Uterus (tissue), 4 donors: ENCODE results near the gene OCA2. TPM values are rescaled to one million over a fixed set of nuclear protein-coding genes. Genes with fewer than 3 reads are reported as not detected.

Experiments used
- DNase-seq, 2 donors: peaks; one replicate each; pipeline ENCODE4 v3.0.0-alpha.2; 2019 to 2020
- H3K27ac ChIP-seq, 2 donors: fragments of 200-600 bp; sonication (generic); 1 replicate in 1 of 2; 2 replicates in 1 of 2; pipeline ENCODE4 v1.5.1; 2016 to 2018
- H3K27me3 ChIP-seq, 2 donors: fragments of 200-600 bp; sonication (generic); one replicate each; pipeline ENCODE4 v1.5.1; 2018 to 2019; ENCODE audit warnings: control low read depth in 1 of 2
- H3K36me3 ChIP-seq, 2 donors: fragments of 200-600 bp; sonication (generic); one replicate each; pipeline ENCODE4 v1.5.1; 2019; ENCODE audit warnings: control low read depth in 1 of 2
- H3K4me1 ChIP-seq, 2 donors: fragments of 200-600 bp; sonication (generic); one replicate each; pipeline ENCODE4 v1.5.1; 2018 to 2019; ENCODE audit warnings: control low read depth in 1 of 2
- H3K4me3 ChIP-seq, 2 donors: fragments of 200-600 bp; sonication (generic); 1 replicate in 1 of 2; 2 replicates in 1 of 2; pipeline ENCODE4 v1.5.1; 2018 to 2019; ENCODE audit warnings: mild to moderate bottlenecking in 1 of 2
- H3K9me3 ChIP-seq, 2 donors: fragments of 200-600 bp; sonication (generic); one replicate each; pipeline ENCODE4 v1.5.1; 2019; ENCODE audit warnings: control low read depth in 1 of 2
- POLR2A ChIP-seq, 2 donors: fragments of 450-650 bp; IDR thresholded peaks; one replicate each; pipeline ENCODE4 v1.6.1; 2016; ENCODE audit warnings: antibody characterized with exemption in 2 of 2, mild to moderate bottlenecking in 1 of 2, moderate library complexity in 1 of 2
- intact Hi-C: fragments of 100-400 bp; cut with DNase I; formaldehyde crosslinking; loops from one replicate; pipeline ENCODE4 v1.15.1; 2023; ENCODE audit warnings: low total_unique reads
- total RNA-seq, 4 donors: library from RNA; depleted of rRNA in 3 of 4; stranded (reverse); fragments of >200 nt in 3 of 4; gene quantifications; one replicate each; pipeline versions ENCODE4 v1.1.0 to v1.2.4, GENCODE V29; 2014 to 2023
- TF ChIP-seq, protein P1 (sequence below), 4 experiments: fragments of 200-600 bp in 2 of 4; fragments of 450-650 bp in 2 of 4; sonication (generic) in 2 of 4; IDR thresholded peaks; one replicate each; pipeline ENCODE4 v1.5.1; 2016 to 2019; ENCODE audit warnings: antibody characterized with exemption in 4 of 4, mild to moderate bottlenecking in 2 of 4, moderate library complexity in 1 of 4
- donor health status: DM: yes; HTN: yes; CAD: no.

The OCA2 gene
- total RNA-seq, 4 donors from 2014 or later = 0.55 to 4.6 TPM; not detected in 2

DNA sequence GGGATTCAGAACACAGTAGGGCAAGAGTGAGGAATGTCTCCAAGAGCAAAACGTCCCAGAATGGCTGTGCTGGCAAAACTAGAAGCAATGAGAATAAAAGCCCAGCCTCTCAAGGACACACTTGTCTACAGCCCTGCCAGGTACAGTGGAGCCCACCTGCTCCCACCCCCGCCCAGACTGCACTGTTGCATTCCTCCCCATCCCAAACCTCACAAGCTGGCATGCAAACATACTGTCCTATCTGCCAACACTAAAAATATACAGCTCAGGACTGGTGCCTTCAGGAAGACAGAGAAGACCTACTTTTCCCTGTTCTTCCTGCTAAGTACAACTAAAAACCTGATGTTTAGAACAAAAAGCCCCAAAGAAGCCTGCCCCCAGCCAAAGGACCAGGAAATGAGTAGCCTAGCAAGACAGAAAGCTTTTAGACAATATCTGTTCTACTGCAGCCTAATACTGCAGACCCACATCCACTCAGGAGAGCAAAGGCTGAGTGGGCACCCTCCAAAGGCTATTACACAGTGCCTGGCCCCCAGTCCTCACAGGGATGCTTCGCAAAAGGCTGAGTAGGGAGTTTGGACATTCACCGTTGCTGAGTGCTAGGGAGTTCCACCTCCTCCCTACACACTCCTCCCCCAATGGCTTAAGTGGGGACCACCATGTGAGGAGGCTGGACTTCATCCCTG, 13.5 kb downstream of the OCA2 start:
- H3K27me3 ChIP-seq = no peaks in the 10 kb centered on the region
- no peaks in the 10 kb centered on the region for H3K9me3 ChIP-seq
- intact Hi-C loops = no loop called here
- H3K36me3 ChIP-seq = no peaks in the 10 kb centered on the region
- no peak overlapping the region for H3K4me3 ChIP-seq
- no peak overlapping the region for H3K27ac ChIP-seq
- TF ChIP-seq, protein P1, sequence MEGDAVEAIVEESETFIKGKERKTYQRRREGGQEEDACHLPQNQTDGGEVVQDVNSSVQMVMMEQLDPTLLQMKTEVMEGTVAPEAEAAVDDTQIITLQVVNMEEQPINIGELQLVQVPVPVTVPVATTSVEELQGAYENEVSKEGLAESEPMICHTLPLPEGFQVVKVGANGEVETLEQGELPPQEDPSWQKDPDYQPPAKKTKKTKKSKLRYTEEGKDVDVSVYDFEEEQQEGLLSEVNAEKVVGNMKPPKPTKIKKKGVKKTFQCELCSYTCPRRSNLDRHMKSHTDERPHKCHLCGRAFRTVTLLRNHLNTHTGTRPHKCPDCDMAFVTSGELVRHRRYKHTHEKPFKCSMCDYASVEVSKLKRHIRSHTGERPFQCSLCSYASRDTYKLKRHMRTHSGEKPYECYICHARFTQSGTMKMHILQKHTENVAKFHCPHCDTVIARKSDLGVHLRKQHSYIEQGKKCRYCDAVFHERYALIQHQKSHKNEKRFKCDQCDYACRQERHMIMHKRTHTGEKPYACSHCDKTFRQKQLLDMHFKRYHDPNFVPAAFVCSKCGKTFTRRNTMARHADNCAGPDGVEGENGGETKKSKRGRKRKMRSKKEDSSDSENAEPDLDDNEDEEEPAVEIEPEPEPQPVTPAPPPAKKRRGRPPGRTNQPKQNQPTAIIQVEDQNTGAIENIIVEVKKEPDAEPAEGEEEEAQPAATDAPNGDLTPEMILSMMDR (IDR thresholded peaks at IDR 0.05) = no peak
- no peak for TF ChIP-seq POLR2A (IDR thresholded peaks at IDR 0.05)
- H3K4me1 ChIP-seq = no peaks in the 10 kb centered on the region
- DNase-seq = no peak

DNA sequence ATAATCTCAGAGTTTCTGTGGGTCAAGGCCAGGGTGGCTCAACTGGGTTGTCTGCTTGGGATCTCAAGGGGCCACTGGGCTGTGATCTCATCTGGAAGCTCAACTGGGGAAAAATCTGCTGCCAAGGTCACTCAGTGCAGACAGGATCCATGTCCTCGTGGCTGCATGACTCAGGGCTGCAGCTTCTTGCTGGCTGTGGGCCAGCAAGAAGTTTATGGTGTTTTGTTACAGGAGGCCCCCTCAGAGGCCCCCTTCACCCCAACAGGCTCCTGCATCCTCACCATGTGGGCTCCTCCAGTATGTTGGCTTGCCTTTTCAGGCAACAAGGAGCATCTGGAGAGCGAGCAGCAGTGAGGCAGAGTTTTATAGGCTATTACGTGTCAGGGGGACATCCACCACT, 14.6 kb downstream of the OCA2 start:
- H3K36me3 ChIP-seq = no peaks in the 10 kb centered on the region
- no peak for TF ChIP-seq POLR2A (IDR thresholded peaks at IDR 0.05)
- TF ChIP-seq, protein P1 (IDR thresholded peaks at IDR 0.05) = no peak
- H3K27ac ChIP-seq = no peak overlapping the region
- H3K4me3 ChIP-seq = no peak overlapping the region
- no peaks in the 10 kb centered on the region for H3K9me3 ChIP-seq
- no peaks in the 10 kb centered on the region for H3K27me3 ChIP-seq
- H3K4me1 ChIP-seq = no peaks in the 10 kb centered on the region
- no peak for DNase-seq
- intact Hi-C loops = no loop called here

DNA sequence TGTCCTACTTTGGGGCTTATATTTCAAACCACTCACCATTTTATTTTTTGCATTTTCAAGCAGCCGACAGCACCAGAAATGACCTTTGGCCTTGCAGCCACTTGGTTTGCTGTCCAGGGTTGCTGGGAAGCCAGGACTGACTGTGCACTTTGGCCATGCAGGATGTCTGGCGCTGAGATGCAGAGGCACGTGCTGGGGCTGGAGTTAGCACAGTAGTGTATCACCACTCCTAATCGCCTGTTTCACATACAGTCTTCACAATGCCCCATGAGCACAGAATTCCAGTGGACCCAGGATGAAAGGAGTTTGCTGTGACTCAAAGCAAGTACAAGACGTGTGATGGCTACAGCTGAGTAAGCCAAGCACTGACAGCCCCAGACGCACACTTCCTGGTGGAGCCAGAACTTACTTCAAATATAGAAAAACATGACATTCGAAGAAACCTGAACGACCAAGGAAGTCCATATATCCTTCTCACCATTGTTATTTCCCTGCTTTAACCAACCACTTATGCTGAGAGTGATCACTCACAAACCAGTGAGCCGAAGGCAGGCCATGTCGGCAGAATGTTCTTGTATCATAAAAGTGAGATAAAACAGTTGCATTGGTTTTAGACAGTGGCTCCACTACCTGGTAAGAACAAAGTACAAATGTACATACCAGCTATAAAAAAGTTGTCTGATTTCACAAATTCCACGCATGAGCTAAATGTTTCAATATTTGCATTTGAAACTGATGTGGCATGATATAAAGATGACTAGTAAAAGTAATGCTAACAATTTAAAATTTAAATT, 16.0 kb downstream of the OCA2 start:
- Histone ChIP-seq H3K27ac (no peak overlapping the region), H3K36me3 (no peaks in the 10 kb centered on the region), H3K4me1 (no peaks in the 10 kb centered on the region), H3K9me3 (no peaks in the 10 kb centered on the region), H3K27me3 (no peaks in the 10 kb centered on the region), H3K4me3 (no peak overlapping the region)
- DNase-seq = no peak
- no peak for TF ChIP-seq POLR2A (IDR thresholded peaks at IDR 0.05)
- intact Hi-C loops = no loop called here

DNA sequence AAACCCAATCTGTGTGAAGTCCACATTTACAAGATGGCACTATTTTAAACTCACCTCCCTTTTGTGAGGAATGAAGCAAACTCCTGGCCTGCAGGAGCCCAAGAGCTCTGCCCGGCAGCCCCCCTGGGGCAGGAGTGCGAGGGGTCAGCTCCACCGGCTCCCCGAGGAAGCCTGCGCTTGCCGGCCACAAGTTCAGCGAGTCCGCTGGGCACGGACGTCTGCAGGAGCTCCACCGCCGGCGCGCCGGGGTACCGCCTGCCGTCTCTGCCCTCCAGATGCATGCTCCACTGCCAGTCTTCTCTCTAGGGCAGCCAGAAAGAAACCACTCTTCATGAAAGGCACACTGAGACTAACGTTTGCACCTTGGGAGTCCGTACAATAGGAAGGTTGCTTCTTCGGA, 17.5 kb downstream of the OCA2 start:
- no peaks in the 10 kb centered on the region for H3K4me1 ChIP-seq
- TF ChIP-seq, protein P1 (IDR thresholded peaks at IDR 0.05) = no peak
- no peak for TF ChIP-seq POLR2A (IDR thresholded peaks at IDR 0.05)
- no peak overlapping the region for H3K4me3 ChIP-seq
- no peaks in the 10 kb centered on the region for H3K27me3 ChIP-seq
- no peaks in the 10 kb centered on the region for H3K36me3 ChIP-seq
- no peaks in the 10 kb centered on the region for H3K9me3 ChIP-seq
- DNase-seq = no peak
- no peak overlapping the region for H3K27ac ChIP-seq
- intact Hi-C loops = no loop called here

DNA sequence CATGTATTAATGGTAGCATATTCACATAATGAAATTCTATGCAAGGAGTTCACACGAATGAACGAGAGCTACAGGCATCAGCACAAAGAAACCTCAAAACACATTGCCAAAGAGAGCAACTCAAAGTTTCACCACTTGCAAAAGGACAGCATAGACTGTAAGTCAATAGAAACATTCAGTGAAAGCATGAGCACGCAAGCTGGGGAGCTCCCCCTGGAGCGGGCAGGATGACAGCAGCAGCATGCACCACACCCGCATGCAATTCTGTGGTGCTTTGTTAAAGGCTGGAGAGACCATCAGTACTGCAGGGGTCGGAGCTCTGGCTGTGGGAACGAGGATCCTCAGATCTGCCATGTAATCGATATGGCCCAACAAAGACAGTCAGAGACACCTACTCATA, 18.7 kb downstream of the OCA2 start:
- H3K9me3 ChIP-seq = no peaks in the 10 kb centered on the region
- H3K36me3 ChIP-seq = no peaks in the 10 kb centered on the region
- DNase-seq = no peak
- H3K27me3 ChIP-seq = no peaks in the 10 kb centered on the region
- intact Hi-C loops = no loop called here
- H3K27ac ChIP-seq = no peak overlapping the region
- TF ChIP-seq POLR2A (IDR thresholded peaks at IDR 0.05) = no peak
- TF ChIP-seq, protein P1 (IDR thresholded peaks at IDR 0.05) = no peak
- no peak overlapping the region for H3K4me3 ChIP-seq
- no peaks in the 10 kb centered on the region for H3K4me1 ChIP-seq
